Naive thymus-derived CD4-positive, alpha-beta T cell (primary cell): ENCODE results near the gene MBP. TPM values are rescaled to one million over a fixed set of nuclear protein-coding genes. Genes with fewer than 3 reads are reported as not detected.

Experiments used
- ATAC-seq: fragments of 150-1000 bp; cut with Tn5 transposase; 2 replicates; pipeline ENCODE4 v1.10.0; 2021; ENCODE audit warnings: mild to moderate bottlenecking, moderate library complexity
- CTCF ChIA-PET: fragments of 350-600 bp; sonication (Branson Sonifier 250); formaldehyde crosslinking; loops from one replicate; lab custom pipeline; 2021; ENCODE audit warnings: antibody characterized with exemption; lab: Charles Lee
- POLR2A ChIA-PET: fragments of 350-600 bp; sonication (Branson Sonifier 250); formaldehyde crosslinking; loops from one replicate; lab custom pipeline; 2021; ENCODE audit warnings: antibody characterized with exemption, inconsistent platforms; lab: Charles Lee
- DNase-seq, 9 donors: peaks; one replicate each; pipeline versions ENCODE4 v3.0.0 to v3.0.0-alpha.2; 2020 to 2022; ENCODE audit warnings: mixed read lengths in 1 of 9
- H3K27ac ChIP-seq: one replicate; pipeline ENCODE4 v1.7.0; 2013; ENCODE audit warnings: mild to moderate bottlenecking, low read depth, low read length, moderate library complexity
- H3K27me3 ChIP-seq, 2 donors: one replicate each; pipeline ENCODE4 v1.7.0; 2013; ENCODE audit warnings: low read length in 2 of 2, mild to moderate bottlenecking in 2 of 2, moderate library complexity in 2 of 2; ENCODE audit not compliant: control insufficient read depth in 2 of 2, insufficient read depth in 2 of 2
- H3K36me3 ChIP-seq, 3 experiments: 1 replicate in 2 of 3; 2 replicates in 1 of 3; pipeline ENCODE4 v1.7.0; 2013; ENCODE audit warnings: low read length in 3 of 3, mild to moderate bottlenecking in 3 of 3, moderate library complexity in 1 of 3; ENCODE audit not compliant: insufficient read depth in 3 of 3, control insufficient read depth in 2 of 3
- H3K4me1 ChIP-seq, 2 donors: one replicate each; pipeline ENCODE4 v1.7.0; 2013; ENCODE audit warnings: low read length in 2 of 2, mild to moderate bottlenecking in 2 of 2, moderate library complexity in 1 of 2; ENCODE audit not compliant: control insufficient read depth in 2 of 2, insufficient read depth in 2 of 2
- H3K4me3 ChIP-seq: 2 replicates; pipeline ENCODE4 v1.7.0; 2013; ENCODE audit warnings: mild to moderate bottlenecking, low read length
- H3K9me3 ChIP-seq, 3 experiments: 1 replicate in 2 of 3; 2 replicates in 1 of 3; pipeline ENCODE4 v1.7.0; 2013; ENCODE audit warnings: low read length in 3 of 3; ENCODE audit not compliant: control insufficient read depth in 2 of 3
- H3K27ac Mint-ChIP-seq, 9 donors: one replicate each; pipeline ENCODE4 v1.8.0; 2020 to 2022; ENCODE audit warnings: mixed read lengths in 9 of 9, mild to moderate bottlenecking in 8 of 9, moderate library complexity in 5 of 9, inconsistent platforms in 2 of 9
- H3K27me3 Mint-ChIP-seq, 5 donors: one replicate each; pipeline ENCODE4 v1.8.0; 2021 to 2022; ENCODE audit warnings: mixed read lengths in 5 of 5, mild to moderate bottlenecking in 1 of 5
- H3K36me3 Mint-ChIP-seq, 5 donors: one replicate each; pipeline ENCODE4 v1.8.0; 2020 to 2022; ENCODE audit warnings: mixed read lengths in 5 of 5, mild to moderate bottlenecking in 3 of 5, inconsistent platforms in 1 of 5
- H3K4me1 Mint-ChIP-seq, 7 donors: one replicate each; pipeline ENCODE4 v1.8.0; 2020 to 2022; ENCODE audit warnings: mixed read lengths in 7 of 7, mild to moderate bottlenecking in 3 of 7, inconsistent platforms in 1 of 7
- H3K4me3 Mint-ChIP-seq, 10 donors: one replicate each; pipeline ENCODE4 v1.8.0; 2020 to 2022; ENCODE audit warnings: mild to moderate bottlenecking in 10 of 10, mixed read lengths in 10 of 10, moderate library complexity in 6 of 10, inconsistent platforms in 2 of 10
- H3K9me3 Mint-ChIP-seq, 11 donors: one replicate each; pipeline ENCODE4 v1.8.0; 2020 to 2022; ENCODE audit warnings: mixed read lengths in 11 of 11, mild to moderate bottlenecking in 4 of 11, inconsistent platforms in 1 of 11, moderate library complexity in 1 of 11
- intact Hi-C, 2 donors: fragments of 100-400 bp; cut with micrococcal nuclease; formaldehyde crosslinking; loops; one replicate each; pipeline ENCODE4 v1.15.1; 2023
- polyA plus RNA-seq, 2 donors: library from polyadenylated mRNA; unstranded; fragments of 300-500 nt; fragmentation: Illumina TruSeq; gene quantifications; one replicate each; pipeline ENCODE4 v1.2.3, GENCODE V29; 2021
- total RNA-seq, 6 experiments: library from RNA in 5 of 6; stranded (reverse) in 5 of 6; gene quantifications; 1 replicate in 5 of 6; 2 replicates in 1 of 6; pipeline ENCODE4 v1.2.3 and lab custom pipeline; 2021 to 2026

MBP gene
- total and polyA plus RNA-seq, 7 experiments from 2014 or later, result 88.3 to 152 (median 107) TPM

GRCh38 chr18:76932026-76932819 lies 200.4 kb downstream of the MBP start:
- no peaks in the 10 kb centered on the region for H3K27me3 Mint-ChIP-seq
- intact Hi-C loops, result no loop called here
- Histone ChIP-seq H3K4me3 (no peak overlapping the region), H3K36me3 (peaks cover 9 to 57% (median 11%) of the 10 kb centered on the region in 3 experiments), H3K27ac (no peak overlapping the region), H3K27me3 (no peaks in the 10 kb centered on the region), H3K4me1 (no peaks in the 10 kb centered on the region), H3K9me3 (no peaks in the 10 kb centered on the region)
- H3K9me3 Mint-ChIP-seq, result no peaks in the 10 kb centered on the region
- ChIA-PET POLR2A (no interaction called here), CTCF (interaction anchor here (0.7 kb wide), 1 partner anchor 1560 kb away, joined by 3 read pairs; no protein-coding TSS in a partner anchor)
- H3K27ac Mint-ChIP-seq, result peak overlapping the region in 1 of 9 donors; percentile 80
- ATAC-seq (no peak), DNase-seq (no peak)
- peak overlapping the region in 1 of 10 donors; percentile 68 for H3K4me3 Mint-ChIP-seq
- peaks cover 0 to 12% (median 0%) of the 10 kb centered on the region in 7 donors for H3K4me1 Mint-ChIP-seq
- peaks cover 12 to 69% (median 38%) of the 10 kb centered on the region in 5 donors for H3K36me3 Mint-ChIP-seq

- peaks cover 14 to 69% (median 31%) of the 10 kb centered on the region in 5 donors for H3K36me3 Mint-ChIP-seq
- intact Hi-C loops, result no loop called here
- no peak overlapping the region for H3K27ac ChIP-seq
- no peaks in the 10 kb centered on the region for H3K9me3 Mint-ChIP-seq
- POLR2A ChIA-PET, result no interaction called here
- H3K27ac Mint-ChIP-seq, result no peak overlapping the region
- no peaks in the 10 kb centered on the region for H3K9me3 ChIP-seq
- H3K4me1 Mint-ChIP-seq, result peaks cover 0 to 14% (median 0%) of the 10 kb centered on the region in 7 donors
- no peaks in the 10 kb centered on the region for H3K4me1 ChIP-seq
- no peak for DNase-seq
- CTCF ChIA-PET, result no interaction called here
- ATAC-seq, result no peak
- peaks cover 0 to 56% (median 15%) of the 10 kb centered on the region in 3 experiments for H3K36me3 ChIP-seq
- H3K27me3 Mint-ChIP-seq, result no peaks in the 10 kb centered on the region
- H3K4me3 Mint-ChIP-seq, result no peak overlapping the region
- no peak overlapping the region for H3K4me3 ChIP-seq
- H3K27me3 ChIP-seq, result no peaks in the 10 kb centered on the region
Measured at GRCh38 chr18:76931171-76931570, 201.4 kb downstream of the MBP start.

Other genes with a start within 250 kb of the MBP start
- not detected for gene GALR1, start 117.1 kb upstream of the MBP start, total RNA-seq
- gene GALR1, start 117.1 kb upstream of the MBP start, polyA plus RNA-seq, result not detected